ENCODE data around the gene FADS2.

FADS2 gene

DNA sequence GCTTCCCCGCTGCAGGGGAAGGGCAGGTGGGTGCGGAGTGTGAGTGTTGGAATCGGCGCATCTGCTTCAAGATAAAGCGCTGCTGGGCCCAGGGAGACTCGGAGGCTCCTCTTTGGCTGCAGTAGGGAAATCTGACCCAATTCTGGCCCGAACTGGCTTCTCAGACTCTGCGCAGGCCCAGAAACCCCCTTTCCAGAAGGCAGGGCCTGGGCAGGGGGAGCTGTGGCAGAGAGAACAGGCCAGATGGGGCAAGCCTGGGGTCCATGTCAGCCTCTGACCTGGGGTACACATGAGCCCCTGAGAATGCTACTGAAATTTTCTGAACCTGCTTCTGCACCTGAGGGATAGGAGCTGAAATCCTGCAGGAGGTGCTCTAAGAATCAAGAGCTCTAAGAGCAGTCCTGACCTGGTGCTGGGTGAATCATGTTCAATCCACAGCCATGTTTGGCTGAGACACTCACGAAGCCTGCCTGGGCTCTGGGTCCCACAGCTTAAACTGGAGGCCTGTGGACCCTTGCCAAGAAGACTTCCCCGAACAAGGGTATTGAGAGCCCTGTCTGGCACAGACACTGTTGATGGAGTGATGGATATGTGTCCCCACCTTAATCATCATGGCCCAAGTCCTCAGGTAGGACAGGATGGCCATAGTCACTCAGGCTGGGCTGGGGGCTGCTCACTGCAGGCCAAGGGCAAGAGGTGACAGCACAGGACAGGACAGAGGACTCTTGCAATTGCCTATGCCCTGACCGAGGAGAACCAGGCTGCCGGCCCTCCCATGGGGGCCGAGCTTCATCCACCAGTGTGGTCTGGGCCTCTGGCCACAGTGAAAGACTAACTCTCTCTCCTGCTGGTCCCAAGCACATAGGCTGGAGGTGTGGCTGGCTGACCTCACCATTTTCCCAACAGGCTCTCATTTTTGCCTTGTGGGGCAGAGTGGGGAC is 82.4 kb downstream of the FADS2 start:
- DNase-seq = no peak

DNA sequence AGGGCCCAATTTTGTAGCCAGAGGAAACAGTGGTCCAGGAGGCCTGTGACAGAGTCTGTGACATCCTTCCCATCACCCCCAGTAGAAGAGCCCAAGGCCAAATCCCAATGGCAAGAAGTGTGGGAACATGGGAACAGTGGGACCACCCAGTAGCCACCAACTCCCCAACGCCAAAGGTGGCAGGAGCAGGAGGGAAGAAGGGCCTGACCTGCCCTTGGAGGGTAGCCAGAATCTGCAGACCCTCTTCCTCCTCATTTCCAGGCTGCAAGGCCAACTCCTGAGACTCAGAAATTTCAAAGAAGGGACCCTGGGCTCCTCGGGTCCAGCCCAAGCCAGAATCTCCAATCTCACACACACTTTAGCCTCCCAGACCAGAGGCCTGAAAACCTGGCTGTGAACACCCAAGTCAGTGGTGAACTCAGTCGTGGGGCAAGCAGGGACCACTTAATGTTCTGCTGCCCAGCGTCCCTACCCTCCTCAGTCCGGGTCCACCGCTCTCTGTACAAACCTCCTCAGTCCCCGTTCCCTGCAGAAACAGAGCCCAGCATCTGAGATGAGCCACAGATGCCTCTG is 83.1 kb downstream of the FADS2 start:
- DNase-seq = no peak

DNA sequence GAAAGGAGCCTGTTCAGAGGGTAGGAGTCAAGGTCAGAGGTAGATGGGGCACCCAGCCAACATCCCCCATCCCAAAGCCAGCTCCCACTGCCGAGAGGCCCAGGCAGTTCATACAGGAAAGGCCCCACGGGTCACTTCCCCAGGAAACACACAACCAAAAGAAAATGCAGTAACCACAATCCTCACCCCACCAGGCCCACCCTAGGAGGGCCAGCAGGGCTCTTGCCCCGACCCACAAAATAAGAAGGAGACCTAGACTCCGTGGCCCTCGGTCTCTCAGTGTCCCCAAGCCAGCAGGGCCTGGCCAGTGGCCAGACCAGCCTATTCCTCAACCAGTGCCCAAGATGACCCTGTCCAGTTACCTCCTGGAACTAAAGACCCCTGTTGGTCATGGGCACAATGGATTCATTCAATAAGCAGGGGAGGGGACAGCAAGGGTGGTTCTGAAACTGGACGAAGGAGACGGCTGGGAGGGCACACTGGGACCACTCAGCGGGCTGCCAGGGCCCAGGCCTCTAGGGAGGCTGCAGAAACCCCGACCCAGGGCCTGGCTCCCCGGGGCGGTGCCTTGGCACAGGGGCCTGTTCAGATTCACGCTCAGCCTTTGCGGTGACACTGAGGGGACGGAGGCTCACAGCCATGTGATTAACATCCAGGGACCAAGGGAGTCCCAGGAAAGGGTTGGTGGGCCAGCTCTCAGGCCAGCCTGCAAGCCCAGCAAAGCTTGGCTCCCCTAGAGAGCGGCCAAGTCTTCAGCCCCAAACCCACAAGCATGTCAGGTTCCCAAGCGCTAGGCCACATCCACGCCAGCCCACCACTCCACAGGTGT is 83.8 kb downstream of the FADS2 start:
- DNase-seq = no peak

DNA sequence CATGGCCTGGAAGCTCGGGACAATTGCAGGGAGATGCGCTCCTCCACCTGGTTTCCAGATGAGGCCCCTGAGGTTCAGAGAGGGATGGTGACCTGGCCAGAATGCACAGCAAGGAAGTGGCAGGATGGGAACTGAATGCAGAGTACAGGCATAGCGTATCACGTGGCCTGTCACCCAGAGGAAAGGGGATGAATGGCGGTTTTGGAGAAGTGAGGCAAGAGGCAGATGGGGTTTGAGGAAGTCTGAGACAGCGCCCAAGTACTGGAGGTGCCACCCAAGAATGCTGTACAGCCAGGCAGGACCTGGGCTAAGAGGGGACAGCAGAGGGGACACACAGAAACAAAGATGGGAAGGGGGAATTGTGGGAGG is 84.4 kb downstream of the FADS2 start:
- DNase-seq = no peak

DNA sequence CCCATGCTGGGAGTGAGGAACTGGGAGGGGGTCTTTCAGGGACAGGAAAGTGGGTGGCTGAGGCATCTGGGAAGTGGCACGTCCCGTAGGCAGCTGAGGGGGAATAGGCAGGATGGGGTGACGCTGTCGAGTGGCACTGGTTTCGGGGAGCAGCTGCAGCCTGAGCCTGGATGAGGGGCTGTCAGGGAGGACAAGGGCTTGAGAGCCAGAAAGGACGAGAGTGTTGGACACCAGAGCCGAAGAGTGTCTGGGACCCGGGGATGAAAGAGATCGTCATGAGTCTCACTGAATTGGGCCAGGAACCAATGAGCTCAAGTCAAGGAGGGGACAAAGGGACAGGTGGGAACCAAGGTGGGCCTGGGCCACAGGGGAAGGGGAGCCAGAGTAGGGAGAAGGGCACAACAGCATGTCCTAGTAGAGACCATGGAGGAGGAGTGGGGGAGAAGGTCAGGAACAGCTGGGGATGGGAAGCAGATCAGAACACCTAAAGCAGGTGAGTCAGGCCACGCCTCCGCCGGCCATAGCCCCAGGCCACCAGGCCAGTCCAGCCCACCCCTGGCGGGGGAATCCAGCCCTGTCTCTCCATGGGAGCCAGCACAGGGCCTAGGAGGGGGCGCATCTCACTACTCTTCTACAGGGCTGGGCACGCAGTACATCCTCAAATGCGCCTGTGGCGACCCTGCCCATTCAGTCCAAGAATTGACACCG is 85.0 kb downstream of the FADS2 start:
- no peak for DNase-seq

DNA sequence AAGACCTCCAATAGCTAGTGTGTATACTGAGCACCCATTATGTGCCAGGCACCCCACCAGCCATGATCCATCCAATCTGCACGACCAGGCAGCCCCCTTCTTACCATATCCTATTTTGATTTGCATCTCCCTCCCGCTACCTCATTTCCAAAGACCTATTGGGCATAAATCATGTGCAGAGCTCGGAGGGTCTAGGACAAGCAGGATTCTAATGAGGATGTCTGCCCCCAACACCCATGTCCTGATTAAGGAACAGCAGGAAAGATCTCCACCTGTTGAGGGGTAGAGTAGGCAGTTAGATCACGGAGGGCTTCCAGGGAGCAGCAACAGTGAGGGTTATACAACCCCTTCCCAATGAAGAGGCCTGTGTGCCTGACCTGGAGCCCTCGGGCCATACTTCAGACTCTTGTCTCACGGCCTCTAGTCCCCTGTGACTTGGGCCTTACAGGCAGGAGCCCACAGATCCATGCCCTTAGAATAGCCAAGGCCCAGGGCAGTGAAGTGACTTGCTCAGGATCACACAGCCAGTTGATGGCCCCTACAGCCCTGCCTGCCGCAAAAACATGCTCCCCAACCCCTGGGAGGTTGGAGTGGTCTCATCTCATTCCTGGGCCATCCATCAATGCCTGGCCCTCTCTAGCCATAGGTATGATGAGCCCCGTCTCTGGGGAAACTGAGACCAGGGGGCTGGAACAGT is 85.7 kb downstream of the FADS2 start:
- no peak for DNase-seq

DNA sequence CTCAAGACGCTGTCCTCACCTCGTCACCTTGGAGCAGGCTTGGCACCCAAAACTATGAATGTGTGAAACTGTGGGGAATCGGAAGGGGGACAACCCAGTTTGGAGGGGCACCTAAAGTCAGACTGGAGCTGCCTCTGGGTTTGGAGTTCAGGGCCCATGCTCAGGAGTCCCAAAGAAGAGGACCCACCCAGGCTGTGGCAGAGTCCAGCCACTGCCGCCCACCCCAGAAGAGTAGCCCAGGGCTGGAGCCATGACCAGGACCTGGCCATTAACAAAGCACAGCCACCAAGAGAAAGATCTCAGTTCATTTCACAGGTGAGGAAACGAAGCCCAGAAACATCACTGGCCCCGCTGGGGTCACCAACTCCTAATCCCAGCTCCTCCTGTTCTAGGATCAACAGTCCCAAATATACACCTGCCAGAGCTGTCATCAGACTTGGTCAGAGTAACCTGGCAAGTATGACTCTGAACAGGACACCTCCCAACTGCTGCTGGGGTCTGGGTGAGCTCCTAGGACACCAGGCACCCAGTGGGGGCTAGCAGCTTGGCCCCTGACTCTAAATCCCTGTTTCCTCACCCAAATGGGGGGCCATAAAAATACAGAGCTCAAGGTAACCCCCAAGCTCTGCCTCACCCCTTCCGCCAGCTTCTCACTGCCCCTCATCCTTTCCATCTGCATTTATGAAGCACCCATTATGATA is 86.5 kb downstream of the FADS2 start:
- DNase-seq = no peak

DNA sequence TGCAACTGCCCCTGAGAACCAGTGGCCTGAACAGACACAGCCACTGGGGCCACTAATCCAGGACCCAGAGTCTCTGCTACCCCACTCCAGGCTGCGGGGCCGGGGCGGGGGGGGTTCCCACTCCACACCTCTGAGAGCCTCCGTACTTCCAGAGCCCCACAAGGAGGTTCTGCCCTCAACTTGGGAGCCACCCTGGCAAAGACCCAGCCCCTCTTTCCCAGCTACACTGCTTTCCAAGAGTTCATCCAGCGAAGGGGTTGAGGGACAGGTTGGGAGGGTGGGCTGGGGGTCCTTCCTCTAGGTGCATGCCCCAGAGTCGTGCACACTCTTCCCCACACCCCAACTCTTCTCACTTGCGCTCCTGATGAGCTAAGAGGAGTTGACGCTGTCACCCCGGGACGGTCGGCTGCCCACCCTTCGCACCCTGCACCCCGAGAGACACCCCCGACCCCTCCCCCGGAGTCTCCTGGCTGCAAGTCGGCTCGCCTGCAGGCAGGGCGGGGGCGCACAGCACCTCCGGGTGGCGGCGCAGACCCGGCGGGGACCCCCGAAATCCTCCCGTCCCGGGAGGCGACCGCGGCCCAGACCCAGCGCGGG is 88.7 kb downstream of the FADS2 start:
- no peak for DNase-seq
